GM23338 (cell line): ENCODE results near the gene MAPK14.

Source experiments
- STAT1 ChIP-seq: IDR thresholded peaks from one replicate; pipeline ENCODE4 v1.6.1; 2016; ENCODE audit warnings: antibody characterized with exemption; ENCODE audit not compliant: unreplicated experiment
- ZNF331 ChIP-seq: fragments of 250-450 bp; sonication (Bioruptor Pico); IDR thresholded peaks from 2 replicates; pipeline ENCODE4 v1.5.0; 2020; ENCODE audit warnings: low read depth, mild to moderate bottlenecking, moderate library complexity

DNA sequence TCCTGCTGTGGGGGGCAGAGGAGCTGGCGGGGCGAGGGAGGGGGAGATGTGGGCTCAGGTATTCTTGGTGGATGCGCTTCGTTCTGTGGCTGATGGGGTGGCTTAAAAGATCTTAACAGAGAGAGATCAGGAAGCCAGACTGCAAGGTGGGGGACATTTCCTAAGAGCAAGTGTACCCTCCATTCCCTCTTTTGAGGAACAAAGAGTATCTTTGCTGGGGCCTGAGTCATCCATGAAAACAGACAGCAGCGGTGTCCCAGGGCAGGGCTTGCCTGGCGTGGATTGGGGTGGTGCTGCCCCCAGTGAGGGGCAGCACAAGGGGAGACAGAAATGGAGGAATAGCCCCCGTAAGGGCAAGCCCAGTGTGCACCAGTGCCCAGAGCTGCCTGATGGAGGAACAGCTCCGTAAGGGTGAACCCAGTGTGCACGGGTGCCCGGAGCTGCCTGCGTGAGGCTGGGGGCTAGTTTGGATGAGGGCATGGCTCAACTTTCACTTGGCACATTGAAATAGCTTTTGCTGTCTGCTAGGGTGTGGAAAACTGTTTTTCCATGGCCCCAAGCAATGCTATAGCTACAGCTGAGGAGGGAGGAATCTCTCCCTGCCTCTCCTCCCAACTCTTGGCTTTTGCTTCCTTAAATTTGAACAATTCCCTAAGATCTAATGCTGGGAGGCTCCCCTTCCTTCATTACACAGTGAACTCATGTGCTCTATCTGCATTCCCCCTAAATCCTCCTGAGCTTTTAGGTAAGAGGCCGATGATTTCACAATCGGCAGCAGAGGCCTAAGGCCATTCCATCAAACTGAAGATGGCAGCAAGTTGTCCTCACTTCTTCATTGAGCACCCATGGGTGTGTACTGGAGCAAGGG is 115.6 kb downstream of the MAPK14 start:
- TF ChIP-seq STAT1 (no peak), ZNF331 (CRISPR knock-in tag) (no peak)
